GM13976 (cell line): ENCODE results near the gene MLXIPL.
"Not testable (repeated sequence)": the region's sequence is repeated elsewhere in the genome, so short reads cannot be mapped to it uniquely, and the experiment has no call there.

Source experiments
- DNase-seq: peaks from one replicate; pipeline ENCODE4 v3.0.0; 2012; ENCODE audit warnings: low spot score
- in situ Hi-C: fragments of 300-500 bp; cut with MboI; formaldehyde crosslinking; loops from one replicate; pipeline ENCODE4 v1.12.0; 2022; ENCODE audit warnings: low sequenced_read_pairs, mixed read lengths, inconsistent platforms; ENCODE audit not compliant: unreplicated experiment
- TF ChIP-seq, protein P1 (sequence below): IDR thresholded peaks from 2 replicates; pipeline ENCODE4 v1.5.1; 2012; ENCODE audit warnings: borderline replicate concordance, mild to moderate bottlenecking; ENCODE audit not compliant: insufficient read depth; ENCODE audit errors: extremely low read depth, missing control alignments, control extremely low read depth

Gene MLXIPL

GRCh38 chr7:73668103-73668885 is 44.0 kb upstream of the MLXIPL start:
- TF ChIP-seq, protein P1, sequence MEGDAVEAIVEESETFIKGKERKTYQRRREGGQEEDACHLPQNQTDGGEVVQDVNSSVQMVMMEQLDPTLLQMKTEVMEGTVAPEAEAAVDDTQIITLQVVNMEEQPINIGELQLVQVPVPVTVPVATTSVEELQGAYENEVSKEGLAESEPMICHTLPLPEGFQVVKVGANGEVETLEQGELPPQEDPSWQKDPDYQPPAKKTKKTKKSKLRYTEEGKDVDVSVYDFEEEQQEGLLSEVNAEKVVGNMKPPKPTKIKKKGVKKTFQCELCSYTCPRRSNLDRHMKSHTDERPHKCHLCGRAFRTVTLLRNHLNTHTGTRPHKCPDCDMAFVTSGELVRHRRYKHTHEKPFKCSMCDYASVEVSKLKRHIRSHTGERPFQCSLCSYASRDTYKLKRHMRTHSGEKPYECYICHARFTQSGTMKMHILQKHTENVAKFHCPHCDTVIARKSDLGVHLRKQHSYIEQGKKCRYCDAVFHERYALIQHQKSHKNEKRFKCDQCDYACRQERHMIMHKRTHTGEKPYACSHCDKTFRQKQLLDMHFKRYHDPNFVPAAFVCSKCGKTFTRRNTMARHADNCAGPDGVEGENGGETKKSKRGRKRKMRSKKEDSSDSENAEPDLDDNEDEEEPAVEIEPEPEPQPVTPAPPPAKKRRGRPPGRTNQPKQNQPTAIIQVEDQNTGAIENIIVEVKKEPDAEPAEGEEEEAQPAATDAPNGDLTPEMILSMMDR = no peak
- no peak for DNase-seq
- in situ Hi-C loops = no loop called here

DNA sequence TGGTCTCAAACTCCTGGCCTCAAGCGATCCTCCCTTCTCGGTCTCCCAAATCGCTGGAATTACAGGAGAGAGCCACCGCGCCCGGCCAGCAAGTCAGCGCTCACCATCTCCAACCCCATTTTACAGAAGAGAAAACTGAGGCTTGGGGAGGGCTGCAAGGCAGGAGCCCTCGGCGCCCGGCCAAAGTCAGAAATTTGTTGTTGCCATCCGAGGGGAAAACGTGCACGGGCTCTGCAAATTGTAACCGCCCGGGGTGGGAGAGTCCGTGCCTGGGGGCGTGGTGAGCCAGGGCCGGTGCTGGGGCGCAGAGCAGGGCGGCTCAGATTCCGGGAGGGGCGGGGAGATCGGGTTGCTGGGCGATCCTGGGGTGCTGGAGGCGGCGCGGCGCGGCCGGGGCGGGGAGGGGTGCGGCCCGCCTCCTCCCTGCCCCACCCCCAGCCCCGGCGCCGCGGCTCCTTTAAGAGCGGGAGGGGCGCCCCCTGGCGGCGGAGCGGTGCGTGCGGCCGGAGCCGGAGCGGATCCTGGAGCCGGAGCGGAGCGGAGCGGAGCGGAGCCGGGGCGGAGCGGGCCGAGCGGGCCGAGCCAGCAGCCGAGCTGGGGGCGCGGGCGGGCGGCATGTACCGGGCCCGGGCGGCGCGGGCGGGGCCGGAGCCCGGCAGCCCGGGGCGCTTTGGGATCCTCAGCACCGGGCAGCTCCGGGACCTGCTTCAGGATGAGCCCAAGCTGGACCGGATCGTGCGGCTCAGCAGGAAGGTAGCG is 43.2 kb upstream of the MLXIPL start, which contains the start of gene VPS37D:
TSS of gene VPS37D (plus strand) at position 488 of the 759 bp plus-strand sequence. CDS start at position 616, 128 bp downstream.
- peak; percentile 99 for DNase-seq
- in situ Hi-C loops = no loop called here
- TF ChIP-seq, protein P1 = peak; percentile 92

GRCh38 chr7:73663033-73663432 is 38.7 kb upstream of the MLXIPL start:
- DNase-seq = no peak
- in situ Hi-C loops = no loop called here
- TF ChIP-seq, protein P1 = no peak

DNA sequence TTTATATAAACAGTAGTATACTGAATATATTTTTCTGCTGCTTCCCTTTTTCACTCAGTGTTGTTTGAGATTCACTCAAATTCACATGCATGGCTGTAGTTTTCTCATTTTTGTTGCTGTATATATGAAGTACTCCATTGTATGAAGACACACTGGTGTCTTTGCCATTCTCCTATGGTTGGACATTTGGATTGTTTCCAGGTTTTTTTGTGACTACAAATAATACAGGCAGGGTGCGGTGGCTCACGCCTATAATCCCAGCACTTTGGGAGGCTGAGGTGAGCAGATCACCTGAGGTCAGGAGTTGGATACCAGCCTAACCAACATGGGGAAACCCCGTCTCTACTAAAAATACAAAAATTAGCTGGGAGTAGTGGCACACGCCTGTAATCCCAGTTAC is 36.3 kb upstream of the MLXIPL start:
- DNase-seq, in situ Hi-C loops: not testable (repeated sequence)

GRCh38 chr7:73659983-73660382 is 35.7 kb upstream of the MLXIPL start:
- no peak for DNase-seq
- TF ChIP-seq, protein P1 = no peak
- in situ Hi-C loops = no loop called here

DNA sequence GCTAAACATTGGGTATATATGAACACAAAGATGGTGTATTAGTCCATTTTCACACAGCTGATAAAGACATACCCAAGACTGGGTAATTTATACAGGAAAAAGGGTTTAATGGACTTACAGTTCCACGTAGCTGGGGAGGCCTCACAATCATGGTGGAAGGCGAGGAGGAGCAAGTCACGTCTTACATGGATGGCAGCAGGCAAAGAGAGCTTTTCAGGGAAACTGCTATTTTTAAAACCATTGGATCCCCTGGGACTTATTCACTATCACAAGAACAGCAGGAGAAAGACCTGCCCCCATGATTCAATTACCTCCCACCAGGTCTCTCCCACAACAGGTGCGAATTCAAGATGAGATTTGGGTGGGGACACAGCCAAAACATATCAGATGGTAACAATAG is 31.0 kb upstream of the MLXIPL start:
- DNase-seq, in situ Hi-C loops: not testable (repeated sequence)

DNA sequence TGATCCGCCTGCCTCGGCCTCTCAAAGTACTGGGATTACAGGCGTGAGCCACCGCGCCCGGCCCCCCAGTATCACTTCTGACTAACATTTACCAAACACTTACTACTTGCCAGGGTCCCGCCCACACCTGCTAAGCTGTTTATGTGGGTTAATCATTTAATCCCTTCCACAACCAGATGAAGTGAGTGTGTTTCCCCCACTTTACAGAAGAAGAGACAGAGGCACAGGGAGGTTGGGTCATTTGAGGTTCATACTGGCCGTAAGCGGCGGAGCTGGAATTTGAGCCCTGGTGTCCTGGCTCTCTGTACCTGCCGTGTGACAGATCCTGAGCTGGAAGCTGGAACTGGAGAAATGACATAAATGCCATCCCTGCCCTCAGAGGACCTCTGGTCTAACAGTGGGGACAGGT is 28.2 kb upstream of the MLXIPL start:
- TF ChIP-seq, protein P1 = no peak
- DNase-seq = no peak
- in situ Hi-C loops = no loop called here
